Thoracic aorta (tissue), 2 donors: ENCODE measurements around the gene SMAGP. TPM values are rescaled to one million over a fixed set of nuclear protein-coding genes. Genes with fewer than 3 reads are reported as not detected.
A peak's percentile ranks its signal among the peaks of the same experiment; 100 is the strongest.

Experiments
- ATAC-seq: fragments of 150-250 bp; one replicate; pipeline ENCODE4 v1.8.0; 2017; ENCODE audit warnings: low read depth; ENCODE audit not compliant: insufficient number of reproducible peaks, low FRiP score
- DNase-seq: peaks from one replicate; pipeline ENCODE4 v3.0.0-alpha.2; 2020; ENCODE audit warnings: low spot score
- H3K27ac ChIP-seq, 2 donors: fragments of 200-600 bp; sonication (generic); 1 replicate in 1 of 2; 2 replicates in 1 of 2; pipeline ENCODE4 v1.5.1; 2016; ENCODE audit warnings: mild to moderate bottlenecking in 2 of 2, moderate library complexity in 2 of 2
- H3K27me3 ChIP-seq: fragments of 200-600 bp; sonication (generic); replicated peaks from 2 replicates; pipeline ENCODE4 v1.6.0; 2016; ENCODE audit warnings: mild to moderate bottlenecking; ENCODE audit not compliant: insufficient read depth
- H3K36me3 ChIP-seq: fragments of 200-600 bp; sonication (generic); one replicate; pipeline ENCODE4 v1.5.1; 2016
- H3K4me1 ChIP-seq, 2 donors: fragments of 200-600 bp; sonication (generic); 1 replicate in 1 of 2; 2 replicates in 1 of 2; pipeline versions ENCODE4 v1.5.1 to v1.6.0; 2016; ENCODE audit warnings: low read depth in 2 of 2, mild to moderate bottlenecking in 1 of 2; ENCODE audit not compliant: control insufficient read depth in 1 of 2
- H3K4me3 ChIP-seq: fragments of 200-600 bp; sonication (generic); 2 replicates; pipeline ENCODE4 v1.5.1; 2016; ENCODE audit warnings: mild to moderate bottlenecking
- H3K9me3 ChIP-seq: fragments of 200-600 bp; sonication (generic); 2 replicates; pipeline ENCODE4 v1.5.1; 2016
- CTCF ChIP-seq: fragments of 200-600 bp; sonication (generic); IDR thresholded peaks from one replicate; pipeline ENCODE4 v1.5.1; 2019; ENCODE audit warnings: antibody characterized with exemption
- total RNA-seq, 2 donors: library from RNA; depleted of rRNA; stranded (reverse); fragments of >200 nt; gene quantifications; one replicate each; pipeline versions ENCODE4 v1.1.0 to v1.2.3, GENCODE V29; 2016

Gene SMAGP
- total RNA-seq, 2 donors from 2014 or later, result 7.6 to 7.8 TPM

GRCh38 chr12:51218607-51219161 is 51.5 kb downstream of the SMAGP start:
- TF ChIP-seq CTCF, result no peak
- Histone ChIP-seq H3K4me3 (peak overlapping the region; percentile 97), H3K27ac (peak overlapping the region; percentile 93 to 99), H3K36me3 (no peaks in the 10 kb centered on the region), H3K27me3 (no peaks in the 10 kb centered on the region), H3K9me3 (no peaks in the 10 kb centered on the region), H3K4me1 (peaks cover 15 to 24% of the 10 kb centered on the region in 2 donors)
- no peak for DNase-seq
- no peak for ATAC-seq

- Histone ChIP-seq H3K36me3 (no peaks in the 10 kb centered on the region), H3K4me3 (peak within 1 kb of the TSS; percentile 97), H3K27ac (peak within 1 kb of the TSS; percentile 93 to 99), H3K9me3 (no peaks in the 10 kb centered on the region), H3K27me3 (no peaks in the 10 kb centered on the region), H3K4me1 (peaks cover 15 to 24% of the 10 kb centered on the region in 2 donors)
- ATAC-seq (peak; percentile 88), DNase-seq (no peak)
- peak; percentile 83 for TF ChIP-seq CTCF
These were observed 52.1 kb downstream of the SMAGP start, which contains the start of gene POU6F1 for GRCh38 chr12:51217968-51218606. TSS of gene POU6F1 (minus strand) at chr12:51218062. CDS start at chr12:51206836, 11,226 bp downstream.

- no peak for TF ChIP-seq CTCF
- DNase-seq (no peak), ATAC-seq (peak; percentile 27)
- Histone ChIP-seq H3K27me3 (no peaks in the 10 kb centered on the region), H3K27ac (peak overlapping the region; percentile 93 to 99), H3K4me1 (peaks cover 15 to 24% of the 10 kb centered on the region in 2 donors), H3K4me3 (peak overlapping the region; percentile 97), H3K36me3 (no peaks in the 10 kb centered on the region), H3K9me3 (no peaks in the 10 kb centered on the region)
These were observed 52.9 kb downstream of the SMAGP start for GRCh38 chr12:51217133-51217967.

- DNase-seq (no peak), ATAC-seq (no peak)
- Histone ChIP-seq H3K9me3 (no peaks in the 10 kb centered on the region), H3K4me1 (peaks cover 15 to 24% of the 10 kb centered on the region in 2 donors), H3K27me3 (no peaks in the 10 kb centered on the region), H3K4me3 (peak overlapping the region; percentile 97), H3K27ac (peak overlapping the region; percentile 93 to 99), H3K36me3 (no peaks in the 10 kb centered on the region)
- TF ChIP-seq CTCF, result no peak
These were observed 53.6 kb downstream of the SMAGP start for GRCh38 chr12:51216642-51217041.

GRCh38 chr12:51214895-51215294 is 55.3 kb downstream of the SMAGP start:
- Histone ChIP-seq H3K27me3 (no peaks in the 10 kb centered on the region), H3K36me3 (no peaks in the 10 kb centered on the region), H3K4me3 (no peak overlapping the region), H3K4me1 (peaks cover 15 to 24% of the 10 kb centered on the region in 2 donors), H3K27ac (no peak overlapping the region), H3K9me3 (no peaks in the 10 kb centered on the region)
- no peak for ATAC-seq
- DNase-seq, result no peak
- no peak for TF ChIP-seq CTCF
